ENCODE data around the gene ZNF273.

The ZNF273 gene

DNA sequence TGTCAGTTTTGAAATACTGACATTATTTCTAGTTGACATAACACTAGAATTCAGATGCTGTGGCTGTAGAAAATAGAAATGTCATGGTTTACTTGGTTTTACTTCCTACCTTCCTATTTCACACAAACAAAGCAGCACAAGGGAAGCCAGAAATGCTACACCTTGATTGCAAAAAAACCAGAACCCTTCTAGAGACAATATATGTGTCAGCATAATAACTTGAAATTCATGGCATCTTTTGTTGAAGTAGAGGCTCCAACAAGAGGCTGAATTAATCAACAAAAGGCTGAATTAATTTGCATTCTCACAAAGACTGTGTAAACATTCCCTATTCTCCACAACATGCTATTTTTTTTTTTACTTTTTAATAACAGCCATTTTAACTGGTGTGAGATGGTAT is 62.5 kb downstream of the ZNF273 start:
- no peak for TF ChIP-seq SIN3A (IDR thresholded peaks at IDR 0.05; ENCODE audit: borderline replicate concordance, insufficient read depth, low read length)
- TF ChIP-seq, protein P1, sequence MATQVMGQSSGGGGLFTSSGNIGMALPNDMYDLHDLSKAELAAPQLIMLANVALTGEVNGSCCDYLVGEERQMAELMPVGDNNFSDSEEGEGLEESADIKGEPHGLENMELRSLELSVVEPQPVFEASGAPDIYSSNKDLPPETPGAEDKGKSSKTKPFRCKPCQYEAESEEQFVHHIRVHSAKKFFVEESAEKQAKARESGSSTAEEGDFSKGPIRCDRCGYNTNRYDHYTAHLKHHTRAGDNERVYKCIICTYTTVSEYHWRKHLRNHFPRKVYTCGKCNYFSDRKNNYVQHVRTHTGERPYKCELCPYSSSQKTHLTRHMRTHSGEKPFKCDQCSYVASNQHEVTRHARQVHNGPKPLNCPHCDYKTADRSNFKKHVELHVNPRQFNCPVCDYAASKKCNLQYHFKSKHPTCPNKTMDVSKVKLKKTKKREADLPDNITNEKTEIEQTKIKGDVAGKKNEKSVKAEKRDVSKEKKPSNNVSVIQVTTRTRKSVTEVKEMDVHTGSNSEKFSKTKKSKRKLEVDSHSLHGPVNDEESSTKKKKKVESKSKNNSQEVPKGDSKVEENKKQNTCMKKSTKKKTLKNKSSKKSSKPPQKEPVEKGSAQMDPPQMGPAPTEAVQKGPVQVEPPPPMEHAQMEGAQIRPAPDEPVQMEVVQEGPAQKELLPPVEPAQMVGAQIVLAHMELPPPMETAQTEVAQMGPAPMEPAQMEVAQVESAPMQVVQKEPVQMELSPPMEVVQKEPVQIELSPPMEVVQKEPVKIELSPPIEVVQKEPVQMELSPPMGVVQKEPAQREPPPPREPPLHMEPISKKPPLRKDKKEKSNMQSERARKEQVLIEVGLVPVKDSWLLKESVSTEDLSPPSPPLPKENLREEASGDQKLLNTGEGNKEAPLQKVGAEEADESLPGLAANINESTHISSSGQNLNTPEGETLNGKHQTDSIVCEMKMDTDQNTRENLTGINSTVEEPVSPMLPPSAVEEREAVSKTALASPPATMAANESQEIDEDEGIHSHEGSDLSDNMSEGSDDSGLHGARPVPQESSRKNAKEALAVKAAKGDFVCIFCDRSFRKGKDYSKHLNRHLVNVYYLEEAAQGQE (IDR thresholded peaks at IDR 0.05; ENCODE audit: insufficient read depth in 1 of 2, low read depth in 2 of 2, low read length in 2 of 2), result no peak
- TF ChIP-seq TAF1 (IDR thresholded peaks at IDR 0.05; ENCODE audit: borderline replicate concordance, insufficient read depth, low read length), result no peak
- no peak for TF ChIP-seq FOXP2 (optimal IDR thresholded peaks at IDR 0.05; ENCODE audit: borderline replicate concordance, extremely low read depth, extremely low read length, insufficient read depth)
- TF ChIP-seq POLR2AphosphoS5 (IDR thresholded peaks at IDR 0.05; ENCODE audit: low read depth, low read length), result no peak

DNA sequence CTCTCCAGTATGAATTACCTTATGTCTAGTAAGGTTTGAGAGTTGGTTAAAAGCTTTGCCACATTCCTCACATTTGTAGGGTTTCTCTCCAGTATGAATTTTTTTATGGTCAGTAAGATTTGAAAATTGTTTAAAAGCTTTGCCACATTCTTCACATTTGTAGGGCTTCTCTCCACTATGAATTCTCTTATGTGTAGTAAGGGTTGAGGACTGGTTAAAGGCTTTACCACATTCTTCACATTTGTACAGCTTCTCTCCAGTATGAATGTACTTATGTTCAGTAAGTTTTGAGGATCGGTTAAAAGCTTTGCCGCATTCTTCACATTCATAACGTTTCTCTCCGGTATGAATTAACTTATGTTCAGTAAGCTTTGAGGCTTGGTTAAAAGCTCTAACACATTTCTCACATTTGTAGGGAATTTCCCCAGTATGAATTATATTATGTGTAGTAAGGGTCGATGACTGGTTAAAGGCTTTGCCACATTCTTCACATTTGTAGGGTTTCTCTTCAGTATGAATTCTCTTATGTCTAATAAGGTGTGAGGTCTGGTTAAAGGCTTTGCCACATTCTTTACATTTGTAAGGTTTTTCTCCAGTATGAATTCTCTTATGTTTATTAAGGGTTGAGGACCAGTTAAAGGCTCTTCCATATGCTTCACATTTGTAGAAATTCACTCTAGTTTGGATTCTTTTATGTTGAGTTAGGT is 75.6 kb downstream of the ZNF273 start:
- no peak for TF ChIP-seq FOXP2 (optimal IDR thresholded peaks at IDR 0.05; ENCODE audit: borderline replicate concordance, extremely low read depth, extremely low read length, insufficient read depth)
- TF ChIP-seq, protein P1 (IDR thresholded peaks at IDR 0.05; ENCODE audit: insufficient read depth in 1 of 2, low read depth in 2 of 2, low read length in 2 of 2), result no peak
- no peak for TF ChIP-seq SIN3A (IDR thresholded peaks at IDR 0.05; ENCODE audit: borderline replicate concordance, insufficient read depth, low read length)

Measured in PFSK-1 (cell line).